HG03135 (cell line): ENCODE results near the gene L3MBTL1.
A peak's percentile ranks its signal among the peaks of the same experiment; 100 is the strongest.
"Not testable (repeated sequence)": the region's sequence is repeated elsewhere in the genome, so short reads cannot be mapped to it uniquely, and the experiment has no call there.

Source experiments
- ATAC-seq: cut with Tn5 transposase; IDR thresholded peaks from one replicate; pipeline ENCODE4 v1.9.1; 2021; ENCODE audit warnings: mild to moderate bottlenecking, moderate library complexity; ENCODE audit not compliant: unreplicated experiment

L3MBTL1 gene

DNA sequence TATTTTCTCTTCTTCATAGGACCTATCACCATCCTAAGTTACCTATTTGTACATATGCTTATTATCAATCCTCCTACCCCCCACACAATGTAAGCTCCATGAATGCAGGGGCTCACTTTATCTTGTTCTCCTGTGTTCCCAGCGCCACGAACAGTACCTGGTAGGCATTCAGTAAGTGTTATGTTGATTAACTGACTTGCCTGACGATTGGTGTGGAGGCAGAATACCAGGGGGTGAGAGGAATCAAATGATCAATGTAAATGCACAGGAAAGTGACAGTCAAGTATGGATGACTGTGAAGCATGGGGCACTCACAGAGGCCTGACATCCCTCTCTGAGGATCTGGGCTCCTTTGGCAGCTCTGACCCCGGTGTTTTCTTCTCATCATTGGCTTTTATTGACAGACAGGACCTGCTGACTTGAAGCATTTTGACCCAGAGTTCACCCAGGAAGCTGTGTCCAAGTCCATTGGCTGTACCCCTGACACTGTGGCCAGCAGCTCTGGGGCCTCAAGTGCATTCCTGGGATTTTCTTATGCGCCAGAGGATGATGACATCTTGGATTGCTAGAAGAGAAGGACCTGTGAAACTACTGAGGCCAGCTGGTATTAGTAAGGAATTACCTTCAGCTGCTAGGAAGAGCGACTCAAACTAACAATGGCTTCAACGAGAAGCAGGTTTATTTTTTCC is 77.1 kb downstream of the L3MBTL1 start:
- ATAC-seq = no peak

DNA sequence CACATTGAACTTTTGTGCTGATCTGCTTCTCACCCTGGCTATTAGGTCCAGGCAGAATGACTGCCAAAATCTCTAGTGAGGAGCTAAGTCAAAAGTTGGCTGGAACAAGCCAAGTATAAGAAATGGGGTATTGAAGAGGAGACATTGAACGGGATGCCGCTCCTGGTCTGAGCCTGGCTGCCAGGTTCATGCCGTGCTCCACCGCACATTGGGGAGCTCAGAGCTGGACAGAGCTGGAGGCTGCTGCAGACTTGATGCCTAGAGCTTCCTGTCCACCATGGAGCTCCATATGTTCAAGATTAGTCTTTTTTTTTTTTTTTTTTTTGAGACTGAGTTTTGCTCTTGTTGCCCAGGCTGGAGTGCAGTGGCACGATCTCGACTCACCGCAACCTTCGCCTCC is 79.1 kb downstream of the L3MBTL1 start:
- no peak for ATAC-seq

DNA sequence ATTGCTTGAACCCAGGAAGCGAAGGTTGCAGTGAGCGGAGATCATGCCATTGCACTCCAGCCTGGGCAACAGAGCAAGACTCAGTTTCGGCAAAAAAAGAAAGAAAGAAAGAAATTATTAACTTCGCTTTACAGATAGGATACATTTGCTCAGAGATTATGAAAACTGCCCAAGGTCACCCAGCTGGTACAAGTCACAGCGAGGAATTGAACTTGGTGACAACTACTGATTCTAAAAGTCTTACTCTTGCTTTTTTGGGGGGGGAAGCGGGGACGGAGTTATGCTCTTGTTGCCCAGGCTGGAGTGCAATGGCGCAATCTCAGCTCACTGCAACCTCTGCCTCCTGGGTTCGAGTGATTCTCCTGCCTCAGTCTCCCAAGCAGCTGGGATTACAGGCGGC is 81.0 kb downstream of the L3MBTL1 start:
- not testable (repeated sequence) for ATAC-seq

DNA sequence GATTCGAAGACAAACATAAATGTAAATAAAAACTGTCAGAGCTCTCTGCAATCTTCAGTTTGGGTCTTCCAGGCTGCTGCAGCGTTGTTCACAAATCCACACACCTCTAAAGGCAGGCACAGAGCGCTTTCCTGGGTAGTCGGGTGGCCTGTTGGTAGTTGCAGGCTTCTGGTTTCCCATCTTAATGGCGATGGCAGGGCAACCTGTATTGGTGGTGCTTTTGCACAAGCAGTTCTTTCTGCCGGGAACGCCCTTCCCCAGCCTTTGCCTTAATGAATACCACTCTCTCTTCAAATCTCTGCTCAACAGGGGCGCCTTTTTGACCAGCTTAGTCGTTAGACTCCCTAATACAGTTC is 82.5 kb downstream of the L3MBTL1 start:
- no peak for ATAC-seq

DNA sequence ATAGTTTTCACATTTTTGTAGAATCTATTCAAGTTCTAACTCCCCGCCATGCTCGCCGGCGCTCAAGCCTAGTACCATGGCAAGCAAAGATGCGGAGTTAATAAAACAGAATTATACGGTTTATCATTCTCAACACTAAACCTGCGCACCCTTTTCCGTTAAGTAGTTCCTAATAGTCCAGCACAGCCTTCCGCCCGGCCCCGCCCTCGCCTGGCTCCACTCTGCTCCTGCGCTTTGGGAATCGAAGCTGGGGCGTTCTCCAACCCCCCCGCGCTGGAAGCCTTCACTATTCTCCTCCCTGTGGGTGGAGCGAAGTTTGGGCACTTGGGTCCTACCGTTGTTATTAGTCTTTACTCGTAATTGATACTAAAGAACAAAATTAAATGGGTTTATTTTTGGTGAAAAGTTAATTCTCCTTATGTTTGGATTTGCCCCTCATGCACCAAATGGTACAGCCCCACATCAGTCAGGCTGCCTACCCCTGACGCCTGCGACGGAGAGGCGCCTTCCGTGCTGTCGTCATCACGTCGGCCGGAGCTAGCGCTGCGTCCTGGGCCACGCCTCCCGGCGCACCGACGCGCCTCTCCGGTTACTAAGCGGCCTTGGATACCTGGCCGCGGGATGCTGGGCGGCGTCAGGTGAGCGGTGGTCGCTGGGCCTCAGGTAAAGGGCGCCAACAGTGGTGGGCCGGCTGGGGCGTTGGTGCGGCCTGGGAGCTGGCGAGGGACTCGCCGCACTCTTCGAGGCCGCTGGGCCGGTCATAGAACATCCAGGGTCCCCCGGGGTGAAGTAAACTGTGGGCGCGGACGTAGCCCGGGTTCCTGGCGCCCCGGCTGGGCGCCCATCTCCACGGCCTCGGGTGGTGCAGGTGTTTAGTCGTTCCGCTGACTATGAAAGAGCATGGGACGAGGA is 83.2 kb downstream of the L3MBTL1 start, which contains the start of gene IFT52:
TSS of gene IFT52 (plus strand) at position 546 of the 912 bp plus-strand sequence. CDS start 3,762 bp downstream, outside the sequence.
- ATAC-seq = peak; percentile 96
